H1 (cell line): ENCODE data around the gene RNF44.

Experiments used
- SIN3A ChIP-seq, 2 experiments: IDR thresholded peaks in 1 of 2; conservative IDR thresholded peaks in 1 of 2; 2 replicates each; pipeline ENCODE4 v1.6.1; 2011 to 2012; ENCODE audit warnings: low read length in 2 of 2, improper control_type of control experiment in 1 of 2, low read depth in 1 of 2, mild to moderate bottlenecking in 1 of 2
- TF ChIP-seq, protein P1 (sequence below): IDR thresholded peaks from 2 replicates; pipeline ENCODE4 v1.6.1; 2012; ENCODE audit warnings: inconsistent platforms
- TF ChIP-seq, protein P2 (sequence below): IDR thresholded peaks from 2 replicates; pipeline ENCODE4 v1.6.1; 2011; ENCODE audit warnings: low read length, improper control_type of control experiment

DNA sequence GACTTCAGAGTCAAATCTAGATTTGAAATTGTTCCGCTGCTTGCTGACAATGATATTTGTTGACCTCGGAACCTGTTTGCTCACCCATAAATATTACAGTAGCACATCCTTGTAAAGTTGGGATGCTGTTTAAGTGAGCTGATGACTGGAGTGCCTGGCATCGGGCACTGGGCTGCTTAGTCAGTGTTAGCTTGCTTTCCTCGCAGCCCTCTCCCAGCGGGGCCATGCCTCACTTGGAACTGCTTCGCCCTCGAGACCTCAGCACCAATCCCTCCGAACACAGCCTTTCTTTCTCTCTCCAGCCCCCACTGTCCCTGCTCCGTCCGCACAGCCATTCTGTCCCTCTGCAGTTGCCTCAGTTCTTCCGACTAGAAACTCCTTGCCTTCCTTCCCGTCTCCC lies 23.4 kb downstream of the RNF44 start:
- no peak for TF ChIP-seq SIN3A (conservative IDR thresholded peaks at IDR 0.05 in 1 of 2, IDR thresholded peaks at IDR 0.05 in 1 of 2; ENCODE audit: low read depth in 1 of 2, low read length in 2 of 2)
- TF ChIP-seq, protein P1, sequence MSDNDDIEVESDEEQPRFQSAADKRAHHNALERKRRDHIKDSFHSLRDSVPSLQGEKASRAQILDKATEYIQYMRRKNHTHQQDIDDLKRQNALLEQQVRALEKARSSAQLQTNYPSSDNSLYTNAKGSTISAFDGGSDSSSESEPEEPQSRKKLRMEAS, result no peak
- TF ChIP-seq, protein P2, sequence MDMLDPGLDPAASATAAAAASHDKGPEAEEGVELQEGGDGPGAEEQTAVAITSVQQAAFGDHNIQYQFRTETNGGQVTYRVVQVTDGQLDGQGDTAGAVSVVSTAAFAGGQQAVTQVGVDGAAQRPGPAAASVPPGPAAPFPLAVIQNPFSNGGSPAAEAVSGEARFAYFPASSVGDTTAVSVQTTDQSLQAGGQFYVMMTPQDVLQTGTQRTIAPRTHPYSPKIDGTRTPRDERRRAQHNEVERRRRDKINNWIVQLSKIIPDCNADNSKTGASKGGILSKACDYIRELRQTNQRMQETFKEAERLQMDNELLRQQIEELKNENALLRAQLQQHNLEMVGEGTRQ, result no peak
